ENCODE data around the gene CFDP1. TPM values are rescaled to one million over a fixed set of nuclear protein-coding genes. Genes with fewer than 3 reads are reported as not detected.

The CFDP1 gene
- total and polyA plus RNA-seq, 2 experiments from 2014 or later = 97.1 to 116 TPM

- H3K27ac ChIP-seq = no peak overlapping the region
- H3K4me3 ChIP-seq = no peak overlapping the region
- H3K4me1 ChIP-seq (ENCODE audit: insufficient read depth) = no peaks in the 10 kb centered on the region
- H3K9me2 ChIP-seq (replicated peaks; ENCODE audit: insufficient read depth) = no peaks in the 10 kb centered on the region
- H3K9me3 ChIP-seq (ENCODE audit: low read depth) = no peaks in the 10 kb centered on the region
- H2AFZ ChIP-seq = no peak overlapping the region
- TF ChIP-seq CTCF (IDR thresholded peaks at IDR 0.05; ENCODE audit: poor library complexity) (no peak), EZH2 (IDR thresholded peaks at IDR 0.05; ENCODE audit: borderline replicate concordance) (no peak), EZH2phosphoT487 (IDR thresholded peaks at IDR 0.05; ENCODE audit: low read depth, severe bottlenecking, unreplicated experiment) (no peak)
- peaks cover 29% of the 10 kb centered on the region for H3K79me2 ChIP-seq
- H3K36me3 ChIP-seq (replicated peaks; ENCODE audit: insufficient read depth, low read depth) = no peaks in the 10 kb centered on the region
- DNase-seq (ENCODE audit: low spot score) = no peak
- no peaks in the 10 kb centered on the region for H3K27me3 ChIP-seq
- H3K4me2 ChIP-seq = no peak overlapping the region
- no peaks in the 10 kb centered on the region for H4K20me1 ChIP-seq (ENCODE audit: insufficient read depth, poor library complexity, severe bottlenecking)
Measured at GRCh38 chr16:75446416-75446815, 13.1 kb upstream of the CFDP1 start.

DNA sequence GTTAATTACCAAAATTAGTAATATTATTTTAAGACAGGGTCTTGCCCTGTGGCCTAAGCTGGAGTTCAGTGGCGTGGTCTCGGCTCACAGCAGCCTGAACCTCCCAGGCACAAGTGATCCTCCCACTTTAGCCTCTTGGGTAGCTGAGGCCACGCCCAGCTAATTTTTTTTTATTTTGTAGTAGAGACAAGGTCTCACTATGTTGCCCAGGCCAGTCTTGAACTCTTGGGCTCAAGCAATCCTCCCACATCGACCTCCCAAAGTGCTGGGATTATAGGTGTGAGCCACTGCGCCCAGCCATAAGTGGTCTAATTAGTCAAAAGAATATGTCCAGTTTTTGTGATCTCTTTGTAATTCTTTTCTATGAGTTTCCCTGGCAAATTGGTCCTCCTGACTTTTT lies 12.0 kb upstream of the CFDP1 start:
- WGBS (ENCODE audit: low lambda C conversion rate, missing lambda C conversion rate) = 99% methylated on average over 5 of the region's 5 CpGs
- no peak overlapping the region for H3K27ac ChIP-seq
- H3K4me2 ChIP-seq = no peak overlapping the region
- no peaks in the 10 kb centered on the region for H3K27me3 ChIP-seq
- no peaks in the 10 kb centered on the region for H3K36me3 ChIP-seq (replicated peaks; ENCODE audit: insufficient read depth, low read depth)
- H2AFZ ChIP-seq = no peak overlapping the region
- DNase-seq (ENCODE audit: low spot score) = no peak
- TF ChIP-seq EZH2 (IDR thresholded peaks at IDR 0.05; ENCODE audit: borderline replicate concordance) (no peak), CTCF (IDR thresholded peaks at IDR 0.05; ENCODE audit: poor library complexity) (no peak)
- H3K4me1 ChIP-seq (ENCODE audit: insufficient read depth) = no peaks in the 10 kb centered on the region
- H3K79me2 ChIP-seq = peaks cover 18% of the 10 kb centered on the region
- H4K20me1 ChIP-seq (ENCODE audit: insufficient read depth, poor library complexity, severe bottlenecking) = no peaks in the 10 kb centered on the region
- no peaks in the 10 kb centered on the region for H3K9me2 ChIP-seq (replicated peaks; ENCODE audit: insufficient read depth)
- no peak overlapping the region for H3K4me3 ChIP-seq
- H3K9me3 ChIP-seq (ENCODE audit: low read depth) = no peaks in the 10 kb centered on the region

DNA sequence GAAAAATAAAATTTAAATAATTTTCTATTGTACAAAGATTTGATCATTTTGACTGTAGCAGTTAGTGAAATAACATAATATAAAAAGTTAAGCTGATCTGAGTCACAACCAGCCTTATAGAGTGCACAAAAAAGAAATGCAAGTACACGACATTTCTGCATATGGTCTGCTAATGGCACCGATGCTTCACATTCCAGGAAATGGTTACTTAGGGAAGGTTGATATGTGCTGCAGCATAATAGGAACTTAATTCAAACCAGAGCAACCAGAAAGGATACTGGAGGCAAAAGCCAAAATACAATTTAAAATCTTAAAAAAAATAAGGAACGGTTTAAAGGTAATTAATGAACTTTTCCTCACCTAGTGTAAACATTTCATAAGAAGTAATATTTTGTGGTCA lies 10.0 kb upstream of the CFDP1 start:
- 65% methylated on average over 3 of the region's 3 CpGs for WGBS (ENCODE audit: low lambda C conversion rate, missing lambda C conversion rate)

More for the DNA sequence above, 10.0 kb upstream of the CFDP1 start:
- no peaks in the 10 kb centered on the region for H4K20me1 ChIP-seq (ENCODE audit: insufficient read depth, poor library complexity, severe bottlenecking)
- no peaks in the 10 kb centered on the region for H3K36me3 ChIP-seq (replicated peaks; ENCODE audit: insufficient read depth, low read depth)
- H3K9me2 ChIP-seq (replicated peaks; ENCODE audit: insufficient read depth) = no peaks in the 10 kb centered on the region
- TF ChIP-seq CTCF (IDR thresholded peaks at IDR 0.05; ENCODE audit: poor library complexity) (no peak), EZH2 (IDR thresholded peaks at IDR 0.05; ENCODE audit: borderline replicate concordance) (no peak), EZH2phosphoT487 (IDR thresholded peaks at IDR 0.05; ENCODE audit: low read depth, severe bottlenecking, unreplicated experiment) (no peak)
- H2AFZ ChIP-seq = no peak overlapping the region
- H3K27ac ChIP-seq = peak overlapping the region; percentile 47
- no peaks in the 10 kb centered on the region for H3K4me1 ChIP-seq (ENCODE audit: insufficient read depth)
- H3K4me2 ChIP-seq = no peak overlapping the region
- DNase-seq (ENCODE audit: low spot score) = no peak
- H3K27me3 ChIP-seq = no peaks in the 10 kb centered on the region
- no peaks in the 10 kb centered on the region for H3K9me3 ChIP-seq (ENCODE audit: low read depth)
- no peaks in the 10 kb centered on the region for H3K79me2 ChIP-seq
- no peak overlapping the region for H3K4me3 ChIP-seq

Data from hepatocyte (in vitro differentiated cells).